ENCODE data around the gene ZGRF1.
"Not testable (repeated sequence)": the region's sequence is repeated elsewhere in the genome, so short reads cannot be mapped to it uniquely, and the experiment has no call there.

ZGRF1 gene

GRCh38 chr4:112516066-112516470, 120.6 kb downstream of the ZGRF1 start, which contains the start of gene NEUROG2:
Gene NEUROG2 (minus strand): TSS chr4:112516180. CDS start chr4:112515475, 705 bp downstream.
- DNase-seq, result no peak

GRCh38 chr4:112515198-112516065, 121.3 kb downstream of the ZGRF1 start:
- DNase-seq, result peak; percentile 73

GRCh38 chr4:112514647-112515197, 122.0 kb downstream of the ZGRF1 start:
- peak; percentile 58 for DNase-seq

GRCh38 chr4:112513971-112514646, 122.6 kb downstream of the ZGRF1 start:
- DNase-seq, result no peak

GRCh38 chr4:112511803-112512118, 124.9 kb downstream of the ZGRF1 start:
- DNase-seq, result no peak

GRCh38 chr4:112511093-112511802, 125.5 kb downstream of the ZGRF1 start:
- DNase-seq, result no peak

GRCh38 chr4:112510291-112511092, 126.2 kb downstream of the ZGRF1 start:
- DNase-seq, result no peak

- DNase-seq, result no peak
These were observed 127.2 kb downstream of the ZGRF1 start for GRCh38 chr4:112509243-112510141.

- DNase-seq, result no peak
These were observed 128.4 kb downstream of the ZGRF1 start for GRCh38 chr4:112508356-112508755.

GRCh38 chr4:112504807-112505206, 131.9 kb downstream of the ZGRF1 start:
- no peak for DNase-seq

GRCh38 chr4:112502871-112503270, 133.8 kb downstream of the ZGRF1 start:
- no peak for DNase-seq

GRCh38 chr4:112492321-112492720, 144.4 kb downstream of the ZGRF1 start:
- DNase-seq, result no peak

- not testable (repeated sequence) for DNase-seq
These were observed 145.9 kb downstream of the ZGRF1 start for GRCh38 chr4:112490808-112491207.
